EL (cell line): Measurements from ENCODE around the gene ME3.

ENCODE experiments used
- DNase-seq: peaks from one replicate; pipeline ENCODE4 v3.0.0-alpha.2; 2016

ME3 gene

GRCh38 chr11:86510097-86510496, 162.3 kb downstream of the ME3 start:
- no peak for DNase-seq

GRCh38 chr11:86509588-86509974, 162.8 kb downstream of the ME3 start:
- no peak for DNase-seq

GRCh38 chr11:86508604-86509587, 163.5 kb downstream of the ME3 start:
- DNase-seq = peak; percentile 60

- DNase-seq = no peak
Observed at GRCh38 chr11:86507249-86507845, 165.1 kb downstream of the ME3 start.

- DNase-seq = no peak
Observed at GRCh38 chr11:86506235-86506634, 166.2 kb downstream of the ME3 start.

- DNase-seq = no peak
Observed at GRCh38 chr11:86503131-86503530, 169.3 kb downstream of the ME3 start.

GRCh38 chr11:86502137-86502642, 170.2 kb downstream of the ME3 start:
- no peak for DNase-seq

GRCh38 chr11:86500500-86501140, 171.8 kb downstream of the ME3 start:
- DNase-seq = no peak

- no peak for DNase-seq
Observed at GRCh38 chr11:86499723-86500129, 172.7 kb downstream of the ME3 start.

GRCh38 chr11:86497836-86498235, 174.6 kb downstream of the ME3 start:
- DNase-seq = no peak

- peak; percentile 66 for DNase-seq
Observed at GRCh38 chr11:86497310-86497709, 175.1 kb downstream of the ME3 start.

- DNase-seq = no peak
Observed at GRCh38 chr11:86495351-86495750, 177.1 kb downstream of the ME3 start.

GRCh38 chr11:86492370-86493010, 179.9 kb downstream of the ME3 start:
- DNase-seq = no peak

GRCh38 chr11:86491027-86491426, 181.4 kb downstream of the ME3 start:
- no peak for DNase-seq

- DNase-seq = no peak
Observed at GRCh38 chr11:86490582-86490981, 181.8 kb downstream of the ME3 start.

- DNase-seq = no peak
Observed at GRCh38 chr11:86489442-86489841, 183.0 kb downstream of the ME3 start.

GRCh38 chr11:86488553-86488952, 183.9 kb downstream of the ME3 start:
- DNase-seq = no peak

- no peak for DNase-seq
Observed at GRCh38 chr11:86487671-86488070, 184.7 kb downstream of the ME3 start.

GRCh38 chr11:86486261-86487030, 186.0 kb downstream of the ME3 start:
- DNase-seq = no peak

GRCh38 chr11:86484795-86485166, 187.6 kb downstream of the ME3 start:
- DNase-seq = no peak

- peak; percentile 94 for DNase-seq
Observed at GRCh38 chr11:86483940-86484794, 188.2 kb downstream of the ME3 start.
